K562 (cell line): ENCODE results near the gene NCOA3.

ENCODE experiments used
- CTCF ChIP-seq, 3 experiments: IDR thresholded peaks in 2 of 3; conservative IDR thresholded peaks in 1 of 3; 2 replicates each; pipeline ENCODE4 v1.5.1; 2011 to 2012; ENCODE audit warnings: low read length in 3 of 3, mild to moderate bottlenecking in 3 of 3, control low read depth in 2 of 3, improper control_type of control experiment in 1 of 3, inconsistent platforms in 1 of 3, low read depth in 1 of 3, mixed read lengths in 1 of 3, moderate library complexity in 1 of 3; ENCODE audit not compliant: insufficient read depth in 2 of 3
- GATAD2B ChIP-seq: fragments of 450-650 bp; IDR thresholded peaks from 2 replicates; pipeline ENCODE4 v1.6.1; 2017; ENCODE audit warnings: mild to moderate bottlenecking, borderline replicate concordance
- NR2C1 ChIP-seq, 2 experiments: fragments of 450-650 bp; IDR thresholded peaks; 2 replicates each; pipeline ENCODE4 v1.6.1; 2017; ENCODE audit warnings: mild to moderate bottlenecking in 2 of 2, antibody characterized with exemption in 1 of 2, inconsistent platforms in 1 of 2, missing compliant biosample characterization in 1 of 2, missing genetic modification characterization in 1 of 2
- TFE3 ChIP-seq: fragments of 450-650 bp; formaldehyde crosslinking; IDR thresholded peaks from 2 replicates; pipeline ENCODE4 v1.4.0; 2020; ENCODE audit warnings: mild to moderate bottlenecking, mixed read lengths
- USF2 ChIP-seq: sonication (generic); formaldehyde crosslinking; IDR thresholded peaks from 2 replicates; pipeline ENCODE4 v1.5.0; 2020; ENCODE audit warnings: missing genetic modification reagents
- TF ChIP-seq, protein P1 (sequence below), 2 experiments: fragments of 450-650 bp; formaldehyde crosslinking in 1 of 2; IDR thresholded peaks; 2 replicates each; pipeline versions ENCODE4 v1.4.0 to v1.6.1; 2014 to 2020; ENCODE audit warnings: mild to moderate bottlenecking in 2 of 2, borderline replicate concordance in 1 of 2, low read depth in 1 of 2

DNA sequence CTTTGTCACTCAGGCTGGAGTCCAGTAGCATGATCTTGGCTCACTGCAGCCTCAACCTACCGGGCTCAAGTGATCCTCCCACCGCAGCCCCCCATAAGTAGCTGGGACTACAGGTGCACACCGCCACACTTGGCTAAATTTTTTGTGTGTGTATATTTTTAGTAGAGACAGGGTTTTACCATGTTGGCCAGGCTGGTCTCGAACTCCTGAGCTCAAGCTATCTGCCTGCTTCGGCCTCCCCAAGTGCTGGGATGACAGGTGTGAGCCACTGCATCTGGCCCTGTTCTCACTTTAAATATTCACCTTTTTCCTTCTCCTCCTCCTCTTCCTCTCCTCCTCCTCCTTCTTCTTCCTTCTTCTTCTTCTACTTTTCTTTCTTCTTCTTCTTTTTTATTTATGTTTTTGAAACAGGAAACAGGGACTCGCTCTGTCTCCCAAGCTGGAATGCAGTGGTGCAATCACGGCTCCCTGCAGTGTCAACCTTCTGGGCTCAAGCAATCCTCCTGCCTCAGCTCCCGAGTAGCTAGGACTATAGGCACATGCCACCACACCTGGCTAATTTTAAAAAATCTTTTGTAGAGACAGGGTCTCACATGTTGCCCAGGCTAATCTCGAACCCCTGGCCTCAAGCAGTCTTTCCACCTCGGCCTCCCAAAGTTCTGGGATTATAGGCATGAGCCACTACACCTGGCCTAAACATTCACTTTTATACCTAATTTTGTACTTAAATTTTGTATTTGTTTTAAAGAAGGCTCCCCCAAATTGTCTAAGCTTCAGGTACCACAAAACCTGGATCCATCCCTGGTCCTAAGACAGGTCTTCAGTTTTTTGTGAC lies 47.2 kb upstream of the NCOA3 start:
- TF ChIP-seq USF2 (CRISPR knock-in tag) (no peak), CTCF (IDR thresholded peaks at IDR 0.05 in 2 of 3, conservative IDR thresholded peaks at IDR 0.05 in 1 of 3; ENCODE audit: insufficient read depth in 2 of 3, low read depth in 1 of 3, low read length in 3 of 3) (no peak), TFE3 (CRISPR knock-in tag) (no peak), GATAD2B (no peak), NR2C1 (IDR thresholded peaks at IDR 0.05) (no peak), NR2C1 (tag; IDR thresholded peaks at IDR 0.05) (no peak)
- TF ChIP-seq, protein P1, sequence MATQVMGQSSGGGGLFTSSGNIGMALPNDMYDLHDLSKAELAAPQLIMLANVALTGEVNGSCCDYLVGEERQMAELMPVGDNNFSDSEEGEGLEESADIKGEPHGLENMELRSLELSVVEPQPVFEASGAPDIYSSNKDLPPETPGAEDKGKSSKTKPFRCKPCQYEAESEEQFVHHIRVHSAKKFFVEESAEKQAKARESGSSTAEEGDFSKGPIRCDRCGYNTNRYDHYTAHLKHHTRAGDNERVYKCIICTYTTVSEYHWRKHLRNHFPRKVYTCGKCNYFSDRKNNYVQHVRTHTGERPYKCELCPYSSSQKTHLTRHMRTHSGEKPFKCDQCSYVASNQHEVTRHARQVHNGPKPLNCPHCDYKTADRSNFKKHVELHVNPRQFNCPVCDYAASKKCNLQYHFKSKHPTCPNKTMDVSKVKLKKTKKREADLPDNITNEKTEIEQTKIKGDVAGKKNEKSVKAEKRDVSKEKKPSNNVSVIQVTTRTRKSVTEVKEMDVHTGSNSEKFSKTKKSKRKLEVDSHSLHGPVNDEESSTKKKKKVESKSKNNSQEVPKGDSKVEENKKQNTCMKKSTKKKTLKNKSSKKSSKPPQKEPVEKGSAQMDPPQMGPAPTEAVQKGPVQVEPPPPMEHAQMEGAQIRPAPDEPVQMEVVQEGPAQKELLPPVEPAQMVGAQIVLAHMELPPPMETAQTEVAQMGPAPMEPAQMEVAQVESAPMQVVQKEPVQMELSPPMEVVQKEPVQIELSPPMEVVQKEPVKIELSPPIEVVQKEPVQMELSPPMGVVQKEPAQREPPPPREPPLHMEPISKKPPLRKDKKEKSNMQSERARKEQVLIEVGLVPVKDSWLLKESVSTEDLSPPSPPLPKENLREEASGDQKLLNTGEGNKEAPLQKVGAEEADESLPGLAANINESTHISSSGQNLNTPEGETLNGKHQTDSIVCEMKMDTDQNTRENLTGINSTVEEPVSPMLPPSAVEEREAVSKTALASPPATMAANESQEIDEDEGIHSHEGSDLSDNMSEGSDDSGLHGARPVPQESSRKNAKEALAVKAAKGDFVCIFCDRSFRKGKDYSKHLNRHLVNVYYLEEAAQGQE (IDR thresholded peaks at IDR 0.05; ENCODE audit: borderline replicate concordance) = no peak
- TF ChIP-seq, protein P1 (CRISPR knock-in tag; IDR thresholded peaks at IDR 0.05; ENCODE audit: low read depth) = no peak
